CD4-positive, alpha-beta T cell treated with Interleukin-12 subunit alpha and Interleukin-12 subunit beta, for 1 hour (primary cell): ENCODE results near the gene AQR.
"Not testable (repeated sequence)": the region's sequence is repeated elsewhere in the genome, so short reads cannot be mapped to it uniquely, and the experiment has no call there.

Experiments
- DNase-seq: peaks from one replicate; pipeline ENCODE4 v3.0.0-alpha.2; 2020

AQR gene

GRCh38 chr15:34952481-34952880, 17.1 kb downstream of the AQR start:
- no peak for DNase-seq

GRCh38 chr15:34951993-34952392, 17.5 kb downstream of the AQR start:
- DNase-seq = no peak

GRCh38 chr15:34944936-34945335, 24.6 kb downstream of the AQR start:
- no peak for DNase-seq

- DNase-seq = no peak
Observed at GRCh38 chr15:34943711-34944110, 25.8 kb downstream of the AQR start.

- not testable (repeated sequence) for DNase-seq
Observed at GRCh38 chr15:34943264-34943663, 26.3 kb downstream of the AQR start.

GRCh38 chr15:34942363-34942762, 27.2 kb downstream of the AQR start:
- no peak for DNase-seq

- DNase-seq = no peak
Observed at GRCh38 chr15:34941831-34942230, 27.7 kb downstream of the AQR start.

GRCh38 chr15:34941185-34941698, 28.3 kb downstream of the AQR start:
- no peak for DNase-seq

- DNase-seq = no peak
Observed at GRCh38 chr15:34933432-34933975, 36.0 kb downstream of the AQR start.

GRCh38 chr15:34928349-34928748, 41.2 kb downstream of the AQR start:
- not testable (repeated sequence) for DNase-seq

- no peak for DNase-seq
Observed at GRCh38 chr15:34927726-34928125, 41.8 kb downstream of the AQR start.

- DNase-seq = no peak
Observed at GRCh38 chr15:34914317-34914716, 55.2 kb downstream of the AQR start.

GRCh38 chr15:34905047-34905446, 64.5 kb downstream of the AQR start:
- DNase-seq = no peak

GRCh38 chr15:34904527-34904926, 65.0 kb downstream of the AQR start:
- no peak for DNase-seq

GRCh38 chr15:34900748-34901147, 68.8 kb downstream of the AQR start:
- no peak for DNase-seq

GRCh38 chr15:34896183-34896582, 73.4 kb downstream of the AQR start:
- DNase-seq = no peak

- no peak for DNase-seq
Observed at GRCh38 chr15:34893967-34894366, 75.6 kb downstream of the AQR start.

GRCh38 chr15:34892963-34893591, 76.5 kb downstream of the AQR start:
- no peak for DNase-seq

- no peak for DNase-seq
Observed at GRCh38 chr15:34890424-34890823, 79.1 kb downstream of the AQR start.

- no peak for DNase-seq
Observed at GRCh38 chr15:34889476-34889875, 80.1 kb downstream of the AQR start.

- no peak for DNase-seq
Observed at GRCh38 chr15:34886134-34886533, 83.4 kb downstream of the AQR start.

- no peak for DNase-seq
Observed at GRCh38 chr15:34883633-34884032, 85.9 kb downstream of the AQR start.

- no peak for DNase-seq
Observed at GRCh38 chr15:34883042-34883441, 86.5 kb downstream of the AQR start.

- no peak for DNase-seq
Observed at GRCh38 chr15:34879107-34879506, 90.4 kb downstream of the AQR start.

- no peak for DNase-seq
Observed at GRCh38 chr15:34876640-34877039, 92.9 kb downstream of the AQR start.
